Breast epithelium (tissue), 4 donors: ENCODE data around the gene NTN5. TPM values are rescaled to one million over a fixed set of nuclear protein-coding genes. Genes with fewer than 3 reads are reported as not detected.

Experiments
- DNase-seq, 2 donors: peaks; one replicate each; pipeline ENCODE4 v3.0.0-alpha.2; 2019; ENCODE audit warnings: low spot score in 2 of 2
- H3K27ac ChIP-seq, 2 donors: fragments of 200-600 bp; sonication (generic) in 1 of 2; one replicate each; pipeline ENCODE4 v1.5.1; 2016 to 2019; ENCODE audit warnings: mild to moderate bottlenecking in 1 of 2
- H3K27me3 ChIP-seq, 2 donors: fragments of 200-600 bp; sonication (generic) in 1 of 2; one replicate each; pipeline versions ENCODE4 v1.5.1 to v1.6.0; 2017 to 2019; ENCODE audit warnings: control low read depth in 1 of 2, mild to moderate bottlenecking in 1 of 2
- H3K36me3 ChIP-seq: fragments of 200-600 bp; one replicate; pipeline ENCODE4 v1.5.1; 2019
- H3K4me1 ChIP-seq, 2 donors: fragments of 200-600 bp; sonication (generic); one replicate each; pipeline ENCODE4 v1.5.1; 2016 to 2019; ENCODE audit warnings: control low read depth in 1 of 2
- H3K4me3 ChIP-seq, 3 donors: fragments of 200-600 bp; sonication (generic); 1 replicate in 2 of 3; 2 replicates in 1 of 3; pipeline ENCODE4 v1.5.1; 2016 to 2019; ENCODE audit warnings: mild to moderate bottlenecking in 3 of 3, moderate library complexity in 2 of 3
- H3K9me3 ChIP-seq, 2 donors: fragments of 200-600 bp; sonication (generic) in 1 of 2; one replicate each; pipeline ENCODE4 v1.5.1; 2016 to 2019; ENCODE audit warnings: control low read depth in 1 of 2
- CTCF ChIP-seq, 3 donors: fragments of 450-650 bp; IDR thresholded peaks; one replicate each; pipeline ENCODE4 v1.5.1; 2016 to 2017; ENCODE audit warnings: antibody characterized with exemption in 3 of 3, mild to moderate bottlenecking in 3 of 3, moderate library complexity in 3 of 3
- POLR2A ChIP-seq: fragments of 450-650 bp; IDR thresholded peaks from one replicate; pipeline ENCODE4 v1.6.1; 2016; ENCODE audit warnings: antibody characterized with exemption, mild to moderate bottlenecking, moderate library complexity
- POLR2AphosphoS5 ChIP-seq, 3 donors: sonication (generic); formaldehyde crosslinking; IDR thresholded peaks; one replicate each; pipeline ENCODE4 v1.6.1; 2017; ENCODE audit warnings: antibody characterized with exemption in 3 of 3
- intact Hi-C: fragments of 100-400 bp; cut with DNase I; formaldehyde crosslinking; loops from one replicate; pipeline ENCODE4 v1.15.1; 2023; ENCODE audit warnings: low total_unique reads
- total RNA-seq, 3 donors: library from RNA; depleted of rRNA; stranded (reverse); fragments of >200 nt; gene quantifications; one replicate each; pipeline ENCODE4 v1.1.0, GENCODE V29; 2016

NTN5 gene
- total RNA-seq, 3 donors from 2014 or later = 0.64 to 2.9 (median 2.6) TPM

GRCh38 chr19:48644355-48644754, 28.5 kb downstream of the NTN5 start:
- H3K27ac ChIP-seq = no peak overlapping the region
- no peaks in the 10 kb centered on the region for H3K9me3 ChIP-seq
- no peaks in the 10 kb centered on the region for H3K36me3 ChIP-seq
- H3K4me3 ChIP-seq = peak overlapping the region in 2 of 3 donors; percentile 57 to 68
- H3K4me1 ChIP-seq = peaks cover 0 to 4% of the 10 kb centered on the region in 2 donors
- no peaks in the 10 kb centered on the region for H3K27me3 ChIP-seq
- no peak for DNase-seq
- intact Hi-C loops = loop anchor here (5.0 kb wide), 1 partner anchor 1123 kb away; the partner anchor contains the start of gene AP2A1
- TF ChIP-seq POLR2AphosphoS5 (IDR thresholded peaks at IDR 0.05) (no peak), POLR2A (no peak), CTCF (IDR thresholded peaks at IDR 0.05) (no peak)

- H3K36me3 ChIP-seq = no peaks in the 10 kb centered on the region
- intact Hi-C loops = loop anchor here (5.0 kb wide), 1 partner anchor 1124 kb away; the partner anchor contains the start of gene AP2A1
- no peaks in the 10 kb centered on the region for H3K27me3 ChIP-seq
- no peaks in the 10 kb centered on the region for H3K9me3 ChIP-seq
- no peak for TF ChIP-seq POLR2A
- no peak for TF ChIP-seq CTCF (IDR thresholded peaks at IDR 0.05)
- no peak for TF ChIP-seq POLR2AphosphoS5 (IDR thresholded peaks at IDR 0.05)
- no peak for DNase-seq
- peaks cover 0 to 4% of the 10 kb centered on the region in 2 donors for H3K4me1 ChIP-seq
- no peak overlapping the region for H3K27ac ChIP-seq
- no peak overlapping the region for H3K4me3 ChIP-seq
Measured at GRCh38 chr19:48642862-48643261, 30.0 kb downstream of the NTN5 start.

- H3K4me3 ChIP-seq = no peak overlapping the region
- intact Hi-C loops = loop anchor here (5.0 kb wide), 1 partner anchor 1125 kb away; the partner anchor contains the start of gene AP2A1
- H3K36me3 ChIP-seq = no peaks in the 10 kb centered on the region
- no peaks in the 10 kb centered on the region for H3K9me3 ChIP-seq
- H3K27me3 ChIP-seq = no peaks in the 10 kb centered on the region
- no peak for DNase-seq
- H3K27ac ChIP-seq = no peak overlapping the region
- no peak for TF ChIP-seq CTCF (IDR thresholded peaks at IDR 0.05)
- no peak for TF ChIP-seq POLR2A
- no peak for TF ChIP-seq POLR2AphosphoS5 (IDR thresholded peaks at IDR 0.05)
- peaks cover 0 to 4% of the 10 kb centered on the region in 2 donors for H3K4me1 ChIP-seq
Measured at GRCh38 chr19:48641850-48642249, 31.0 kb downstream of the NTN5 start.

GRCh38 chr19:48639483-48640375, 33.1 kb downstream of the NTN5 start:
- Histone ChIP-seq H3K27me3 (no peaks in the 10 kb centered on the region), H3K27ac (peak overlapping the region; percentile 25 to 99), H3K9me3 (no peaks in the 10 kb centered on the region), H3K4me1 (peaks cover 0 to 4% of the 10 kb centered on the region in 2 donors), H3K36me3 (no peaks in the 10 kb centered on the region), H3K4me3 (no peak overlapping the region)
- TF ChIP-seq POLR2AphosphoS5 (IDR thresholded peaks at IDR 0.05) (no peak), POLR2A (no peak), CTCF (IDR thresholded peaks at IDR 0.05) (no peak)
- intact Hi-C loops = loop anchor here (5.0 kb wide), 1 partner anchor 1128 kb away; the partner anchor contains the start of gene AP2A1
- DNase-seq = no peak

GRCh38 chr19:48638831-48639381, 33.9 kb downstream of the NTN5 start:
- Histone ChIP-seq H3K4me1 (peaks cover 0 to 3% of the 10 kb centered on the region in 2 donors), H3K27ac (peak overlapping the region; percentile 99), H3K27me3 (no peaks in the 10 kb centered on the region), H3K4me3 (peak overlapping the region; percentile 63 to 88 (median 77)), H3K9me3 (no peaks in the 10 kb centered on the region), H3K36me3 (no peaks in the 10 kb centered on the region)
- intact Hi-C loops = no loop called here
- TF ChIP-seq CTCF (IDR thresholded peaks at IDR 0.05) (no peak), POLR2AphosphoS5 (IDR thresholded peaks at IDR 0.05) (no peak), POLR2A (no peak)
- peak in 1 of 2 donors; percentile 39 for DNase-seq
